Kidney (tissue), 14 donors: Measurements from ENCODE around the gene C1orf210. TPM values are rescaled to one million over a fixed set of nuclear protein-coding genes. Genes with fewer than 3 reads are reported as not detected.
A peak's percentile ranks its signal among the peaks of the same experiment; 100 is the strongest.

ENCODE experiments used
- DNase-seq, 5 donors: peaks; one replicate each; pipeline ENCODE4 v3.0.0-alpha.2; 2013 to 2020
- FAIRE-seq: peaks from 2 replicates; lab custom pipeline; 2012; peaks lifted over from hg19 to GRCh38; lab: Jason Lieb, UNC
- H3K27ac ChIP-seq, 2 donors: one replicate each; pipeline ENCODE4 v1.7.0; 2013; ENCODE audit warnings: low read depth in 2 of 2, low read length in 2 of 2, inconsistent platforms in 1 of 2
- H3K27me3 ChIP-seq: one replicate; pipeline ENCODE4 v1.7.1; 2013; ENCODE audit warnings: low read length, inconsistent platforms; ENCODE audit not compliant: control insufficient read depth, insufficient read depth
- H3K36me3 ChIP-seq, 3 donors: one replicate each; pipeline versions ENCODE4 v1.7.0 to v1.7.1; 2013; ENCODE audit warnings: low read length in 3 of 3, control low read depth in 1 of 3, inconsistent platforms in 1 of 3; ENCODE audit not compliant: insufficient read depth in 3 of 3, control insufficient read depth in 2 of 3
- H3K4me1 ChIP-seq, 3 donors: one replicate each; pipeline versions ENCODE4 v1.7.0 to v1.7.1; 2013; ENCODE audit warnings: low read length in 3 of 3, inconsistent platforms in 1 of 3, low read depth in 1 of 3; ENCODE audit not compliant: control insufficient read depth in 2 of 3, insufficient read depth in 2 of 3
- H3K4me3 ChIP-seq, 3 donors: one replicate each; pipeline versions ENCODE4 v1.7.0 to v1.8.1; 2013; ENCODE audit warnings: low read length in 3 of 3, control low read depth in 1 of 3, inconsistent platforms in 1 of 3
- H3K9ac ChIP-seq, 3 donors: one replicate each; pipeline versions ENCODE4 v1.7.0 to v1.7.1; 2013; ENCODE audit warnings: low read length in 3 of 3, control low read depth in 1 of 3, inconsistent platforms in 1 of 3
- H3K9me3 ChIP-seq, 3 donors: one replicate each; pipeline versions ENCODE4 v1.7.0 to v1.7.1; 2013; ENCODE audit warnings: low read length in 3 of 3, control low read depth in 1 of 3, inconsistent platforms in 1 of 3; ENCODE audit not compliant: control insufficient read depth in 2 of 3, insufficient read depth in 1 of 3
- CTCF ChIP-seq: IDR thresholded peaks from 3 replicates; pipeline ENCODE4 v1.5.1; 2012; ENCODE audit warnings: mild to moderate bottlenecking, moderate library complexity, borderline replicate concordance; ENCODE audit not compliant: insufficient read depth; ENCODE audit errors: extremely low read depth
- intact Hi-C: fragments of 100-400 bp; cut with DNase I; formaldehyde crosslinking; loops from one replicate; pipeline ENCODE4 v1.11.1; 2022
- polyA plus RNA-seq: library from polyadenylated mRNA; stranded (reverse); fragments of 350-450 nt; fragmentation: Illumina TruSeq; extraction: RNeasy Lipid Tissue Mini Kit (QIAGEN cat#74804); gene quantifications from one replicate; pipeline ENCODE4 v1.2.3, GENCODE V29; 2014; ENCODE audit warnings: low read depth, low replicate concordance; ENCODE audit not compliant: insufficient read depth
- total RNA-seq: library from RNA; stranded (reverse); fragmentation: NEBNext Ultra II Directional; extraction: Animal tissue kit (Norgen Biotek cat#: 25700); gene quantifications from one replicate; pipeline ENCODE4 v1.2.1, GENCODE V29; 2021
- donor health status: control.
- donor health status: control.
- donor health status: control.
- donor health status: control.
- donor health status: control.
- donor health status: DM: yes; HTN: yes; CAD: no.
- donor health status: Normal renal cell carcinoma (clear cell type).

The C1orf210 gene
- total and polyA plus RNA-seq, 2 donors from 2014 or later: 21.1 to 33.3 TPM

GRCh38 chr1:43282220-43283195, 2.9 kb downstream of the C1orf210 start:
- FAIRE-seq (no peak), DNase-seq (peak in 2 of 5 donors; percentile 29 to 63)
- intact Hi-C loops: no loop called here
- Histone ChIP-seq H3K36me3 (no peaks in the 10 kb centered on the region), H3K9me3 (no peaks in the 10 kb centered on the region), H3K4me1 (peaks cover 0 to 23% (median 17%) of the 10 kb centered on the region in 3 donors), H3K27me3 (no peaks in the 10 kb centered on the region), H3K27ac (no peak overlapping the region), H3K9ac (no peak overlapping the region), H3K4me3 (no peak overlapping the region)
- TF ChIP-seq CTCF: no peak

GRCh38 chr1:43280692-43281091, 4.7 kb downstream of the C1orf210 start:
- FAIRE-seq (no peak), DNase-seq (peak in 3 of 5 donors; percentile 4 to 62 (median 36))
- TF ChIP-seq CTCF: no peak
- H3K9ac ChIP-seq: no peak overlapping the region
- no peaks in the 10 kb centered on the region for H3K9me3 ChIP-seq
- intact Hi-C loops: no loop called here
- no peak overlapping the region for H3K27ac ChIP-seq
- no peak overlapping the region for H3K4me3 ChIP-seq
- no peaks in the 10 kb centered on the region for H3K27me3 ChIP-seq
- peaks cover 0 to 24% (median 19%) of the 10 kb centered on the region in 3 donors for H3K4me1 ChIP-seq
- no peaks in the 10 kb centered on the region for H3K36me3 ChIP-seq

- no peaks in the 10 kb centered on the region for H3K9me3 ChIP-seq
- no peaks in the 10 kb centered on the region for H3K27me3 ChIP-seq
- H3K9ac ChIP-seq: no peak overlapping the region
- no peak overlapping the region for H3K4me3 ChIP-seq
- no peaks in the 10 kb centered on the region for H3K36me3 ChIP-seq
- TF ChIP-seq CTCF: no peak
- no peak for FAIRE-seq
- peak in 1 of 5 donors; percentile 44 for DNase-seq
- peak overlapping the region; percentile 20 to 69 for H3K27ac ChIP-seq
- intact Hi-C loops: no loop called here
- H3K4me1 ChIP-seq: peaks cover 0 to 24% (median 17%) of the 10 kb centered on the region in 3 donors
These were observed 5.7 kb downstream of the C1orf210 start for GRCh38 chr1:43279666-43280065.
